ENCODE measurements around the gene GNG13.

Gene GNG13

DNA sequence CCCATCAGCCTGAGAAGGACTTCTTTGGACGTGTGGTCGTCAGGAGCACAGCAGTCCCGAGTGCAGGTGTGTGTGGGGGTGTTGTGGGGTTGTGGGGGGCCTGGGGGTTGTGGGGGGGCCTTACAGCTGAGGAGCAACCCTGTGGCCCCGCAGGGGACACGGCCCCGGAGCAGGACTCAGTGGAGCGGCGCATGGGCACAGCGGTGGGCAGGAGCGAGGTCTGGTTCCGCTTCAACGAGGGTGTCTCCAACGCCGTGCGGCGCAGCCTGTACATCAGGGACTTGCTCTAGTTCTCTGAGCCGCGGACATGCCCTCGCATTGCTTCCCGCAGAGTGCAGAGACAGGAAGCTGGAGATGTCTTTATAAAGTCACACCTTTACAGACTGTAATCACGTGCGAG lies 2.8 kb downstream of the GNG13 start:
- FAIRE-seq, result no peak
- DNase-seq (ENCODE audit: insufficient read length, low spot score), result no peak
- TF ChIP-seq, protein P1, sequence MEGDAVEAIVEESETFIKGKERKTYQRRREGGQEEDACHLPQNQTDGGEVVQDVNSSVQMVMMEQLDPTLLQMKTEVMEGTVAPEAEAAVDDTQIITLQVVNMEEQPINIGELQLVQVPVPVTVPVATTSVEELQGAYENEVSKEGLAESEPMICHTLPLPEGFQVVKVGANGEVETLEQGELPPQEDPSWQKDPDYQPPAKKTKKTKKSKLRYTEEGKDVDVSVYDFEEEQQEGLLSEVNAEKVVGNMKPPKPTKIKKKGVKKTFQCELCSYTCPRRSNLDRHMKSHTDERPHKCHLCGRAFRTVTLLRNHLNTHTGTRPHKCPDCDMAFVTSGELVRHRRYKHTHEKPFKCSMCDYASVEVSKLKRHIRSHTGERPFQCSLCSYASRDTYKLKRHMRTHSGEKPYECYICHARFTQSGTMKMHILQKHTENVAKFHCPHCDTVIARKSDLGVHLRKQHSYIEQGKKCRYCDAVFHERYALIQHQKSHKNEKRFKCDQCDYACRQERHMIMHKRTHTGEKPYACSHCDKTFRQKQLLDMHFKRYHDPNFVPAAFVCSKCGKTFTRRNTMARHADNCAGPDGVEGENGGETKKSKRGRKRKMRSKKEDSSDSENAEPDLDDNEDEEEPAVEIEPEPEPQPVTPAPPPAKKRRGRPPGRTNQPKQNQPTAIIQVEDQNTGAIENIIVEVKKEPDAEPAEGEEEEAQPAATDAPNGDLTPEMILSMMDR (IDR thresholded peaks at IDR 0.05; ENCODE audit: insufficient read depth, missing control alignments), result no peak

DNA sequence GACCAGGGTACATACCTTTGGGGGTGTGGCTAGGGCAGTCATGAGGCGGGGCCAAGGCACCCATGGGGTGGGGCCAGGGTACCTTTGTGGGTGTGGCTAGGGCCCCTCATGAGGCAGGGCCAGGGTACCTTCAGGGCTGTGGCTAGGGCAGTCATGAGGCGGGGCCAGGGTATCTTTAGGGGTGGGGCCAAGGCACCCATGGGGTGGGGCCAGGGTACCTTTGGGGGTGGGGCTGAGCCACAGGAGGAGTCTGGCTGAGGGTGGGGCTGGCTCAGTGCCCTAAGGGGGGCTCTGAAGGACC lies 3.5 kb downstream of the GNG13 start:
- no peak for DNase-seq (ENCODE audit: insufficient read length, low spot score)
- TF ChIP-seq, protein P1 (IDR thresholded peaks at IDR 0.05; ENCODE audit: insufficient read depth, missing control alignments), result no peak
- no peak for FAIRE-seq

DNA sequence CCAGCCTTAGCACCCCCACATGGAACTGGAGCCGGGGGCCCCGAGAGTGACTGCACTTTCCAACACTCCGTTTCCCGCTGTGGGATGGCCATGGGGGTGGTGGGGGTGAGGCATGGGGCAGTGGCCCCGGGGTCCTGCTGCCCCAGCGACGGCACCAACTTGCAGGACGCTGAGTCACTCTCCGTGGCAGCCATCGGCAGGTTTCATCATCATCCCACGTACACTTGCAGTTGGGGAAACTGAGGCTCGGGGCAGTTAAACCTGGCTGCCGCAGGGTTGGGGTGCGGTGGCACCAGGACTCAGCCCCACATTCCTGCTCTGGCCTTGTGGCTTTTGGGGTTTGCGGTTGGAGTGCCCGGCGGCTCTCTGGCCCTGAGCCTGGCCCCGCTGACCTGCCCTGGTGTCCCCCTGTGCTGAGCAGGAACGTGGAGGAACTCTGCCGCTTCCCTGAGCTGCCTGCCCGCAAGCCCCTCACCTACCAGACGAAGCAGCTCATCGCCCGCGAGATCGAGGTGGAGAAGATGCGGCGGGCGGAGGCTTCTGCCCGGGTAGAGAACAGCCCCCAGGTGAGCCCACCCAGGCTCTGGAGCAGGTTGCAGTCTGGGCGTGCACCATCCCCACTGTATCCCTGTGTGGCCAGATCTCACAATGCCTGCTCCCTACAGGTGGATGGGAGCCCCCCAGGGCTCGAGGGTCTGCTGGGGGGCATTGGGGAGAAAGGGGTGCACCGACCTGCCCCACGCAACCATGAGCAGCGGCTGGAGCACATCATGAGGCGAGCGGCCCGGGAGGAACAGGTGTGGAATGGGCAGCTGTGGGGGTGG lies 4.0 kb downstream of the GNG13 start:
- TF ChIP-seq, protein P1 (IDR thresholded peaks at IDR 0.05; ENCODE audit: insufficient read depth, missing control alignments), result no peak
- DNase-seq (ENCODE audit: insufficient read length, low spot score) (no peak), FAIRE-seq (no peak)

DNA sequence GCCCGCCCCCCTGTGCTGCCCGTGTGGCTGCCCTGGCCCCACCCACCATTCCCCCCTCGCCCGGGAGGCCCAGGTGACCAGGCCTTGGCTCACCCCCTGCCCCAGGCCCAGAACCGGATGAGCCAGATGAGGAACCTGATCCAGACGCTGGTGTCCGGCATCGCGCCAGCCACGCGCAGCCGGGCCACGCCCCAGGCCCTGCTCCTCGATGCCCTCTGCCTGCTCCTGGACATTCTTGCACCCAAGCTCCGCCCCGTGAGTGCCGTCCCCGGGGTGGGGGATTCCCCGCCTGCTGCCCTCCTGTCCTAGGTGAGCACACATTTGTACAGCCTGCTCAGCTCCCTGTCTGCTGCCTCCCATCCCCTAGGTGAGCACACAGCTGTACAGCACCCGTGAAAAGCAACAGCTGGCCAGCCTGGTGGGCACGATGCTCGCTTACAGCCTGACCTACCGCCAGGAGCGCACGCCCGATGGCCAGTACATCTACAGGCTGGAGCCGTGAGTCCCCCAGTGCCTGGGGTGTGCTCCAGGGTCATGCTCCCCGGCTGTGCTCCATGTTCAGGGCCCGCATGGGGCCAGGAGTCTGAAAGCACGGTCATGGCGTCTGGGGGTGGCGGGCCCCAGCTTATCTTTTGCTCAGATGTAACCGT lies 4.8 kb downstream of the GNG13 start:
- TF ChIP-seq, protein P1 (IDR thresholded peaks at IDR 0.05; ENCODE audit: insufficient read depth, missing control alignments), result no peak
- DNase-seq (ENCODE audit: insufficient read length, low spot score) (no peak), FAIRE-seq (no peak)

DNA sequence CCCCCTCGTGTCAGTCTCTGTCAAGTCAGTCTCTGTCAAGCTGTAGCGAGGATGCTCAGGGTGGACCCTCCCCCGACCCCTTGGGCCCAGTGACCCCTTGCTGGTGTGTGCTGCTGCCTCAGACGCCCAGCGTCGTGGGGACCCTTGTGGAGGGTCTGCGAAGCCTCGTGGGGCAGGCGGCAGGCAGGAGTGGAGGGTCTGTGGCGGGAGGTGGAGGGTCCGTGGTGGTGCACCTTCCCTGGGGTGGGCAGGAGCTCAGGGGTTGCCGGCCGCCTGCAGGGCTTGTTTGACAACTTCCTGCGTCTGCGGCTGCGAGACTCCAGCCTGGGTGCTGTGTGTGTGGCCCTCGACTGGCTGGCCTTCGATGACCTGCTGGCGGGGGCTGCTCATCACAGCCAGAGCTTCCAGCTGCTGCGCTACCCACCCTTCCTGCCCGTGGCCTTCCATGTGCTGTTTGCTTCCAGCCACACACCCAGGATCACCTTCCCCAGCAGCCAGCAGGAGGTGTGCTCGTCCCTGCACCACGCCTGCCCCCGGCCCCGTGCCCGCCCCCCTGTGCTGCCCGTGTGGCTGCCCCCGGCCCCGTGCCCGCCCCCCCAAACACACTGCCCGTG lies 5.6 kb downstream of the GNG13 start:
- DNase-seq (ENCODE audit: insufficient read length, low spot score), result no peak
- FAIRE-seq, result no peak
- TF ChIP-seq, protein P1 (IDR thresholded peaks at IDR 0.05; ENCODE audit: insufficient read depth, missing control alignments), result no peak

DNA sequence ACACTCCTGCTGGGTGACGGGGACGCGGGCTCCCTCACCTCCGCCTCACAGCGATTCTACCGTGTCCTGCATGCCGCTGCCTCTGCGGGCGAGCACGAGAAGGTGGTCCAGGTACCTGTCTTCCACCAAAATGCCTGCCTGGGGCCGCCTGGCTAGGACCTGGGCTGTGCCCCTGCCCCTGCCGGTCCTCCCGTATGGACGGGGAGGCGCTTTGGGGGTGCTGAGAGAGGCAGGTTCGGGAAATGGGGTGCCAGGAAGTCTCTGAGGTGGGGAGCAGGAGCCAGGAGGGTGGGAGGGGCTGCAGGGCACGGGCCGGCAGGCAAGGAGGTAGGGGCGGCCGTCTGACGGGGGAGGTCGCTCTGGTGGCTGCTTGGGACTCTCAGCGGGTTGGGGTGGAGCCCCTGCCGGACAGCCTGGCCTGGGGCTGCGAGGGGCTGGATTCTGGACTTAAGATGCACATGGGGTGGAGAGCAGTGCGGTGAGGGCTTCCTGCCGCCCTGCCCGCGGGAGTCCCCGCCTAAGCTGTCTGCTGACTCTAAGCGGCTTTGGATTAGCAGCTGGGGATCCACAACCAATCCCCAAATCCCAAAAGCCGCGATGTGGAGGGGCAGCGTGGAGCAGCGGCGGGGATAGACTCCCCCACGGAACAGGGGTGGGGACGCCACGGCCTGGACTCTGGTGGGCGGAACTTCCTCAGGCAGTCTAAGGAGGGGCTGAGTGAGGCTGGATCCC lies 6.3 kb downstream of the GNG13 start:
- no peak for FAIRE-seq
- peak; percentile 94 for DNase-seq (ENCODE audit: insufficient read length, low spot score)
- TF ChIP-seq, protein P1 (IDR thresholded peaks at IDR 0.05; ENCODE audit: insufficient read depth, missing control alignments), result no peak

Data from D721Med (cell line).